Colonic mucosa (tissue), 4 donors: ENCODE measurements around the gene IGSF9. TPM values are rescaled to one million over a fixed set of nuclear protein-coding genes. Genes with fewer than 3 reads are reported as not detected.

Source experiments
- DNase-seq: peaks from one replicate; pipeline ENCODE4 v3.0.0-alpha.2; 2020
- H3K27ac ChIP-seq: fragments of 200-600 bp; one replicate; pipeline ENCODE4 v1.8.0; 2021
- H3K27me3 ChIP-seq: fragments of 200-600 bp; one replicate; pipeline ENCODE4 v1.8.0; 2021
- H3K36me3 ChIP-seq: fragments of 200-600 bp; one replicate; pipeline ENCODE4 v1.8.0; 2021
- H3K4me1 ChIP-seq: fragments of 200-600 bp; one replicate; pipeline ENCODE4 v1.8.0; 2021; ENCODE audit warnings: mild to moderate bottlenecking
- H3K4me3 ChIP-seq: fragments of 200-600 bp; one replicate; pipeline ENCODE4 v1.8.0; 2021
- H3K9ac ChIP-seq, 2 donors: one replicate each; pipeline ENCODE4 v1.7.0; 2013; ENCODE audit warnings: control low read depth in 2 of 2, low read depth in 2 of 2, low read length in 2 of 2
- H3K9me3 ChIP-seq: fragments of 200-600 bp; one replicate; pipeline ENCODE4 v1.8.0; 2021
- CTCF ChIP-seq: fragments of 200-600 bp; IDR thresholded peaks from one replicate; pipeline ENCODE4 v1.8.0; 2022; ENCODE audit warnings: antibody characterized with exemption, mild to moderate bottlenecking
- intact Hi-C: fragments of 100-400 bp; cut with DNase I; formaldehyde crosslinking; loops from one replicate; pipeline ENCODE4 v1.14.1; 2022
- total RNA-seq, 2 donors: library from RNA; stranded (reverse); fragmentation: NEBNext Ultra II Directional in 1 of 2; extraction: Animal tissue kit (Norgen Biotek cat#: 25700) in 1 of 2; gene quantifications; one replicate each; pipeline ENCODE4 v1.2.1, GENCODE V29; 2021
- donor health status: healthy.
- donor health status: DM: no; HTN: no; CAD: no.
- donor health status: DM: no; HTN: no; CAD: no.

The IGSF9 gene
- total RNA-seq, 2 donors from 2014 or later, result 14.1 to 41.8 TPM

- Histone ChIP-seq H3K4me3 (no peak overlapping the region), H3K9ac (no peak overlapping the region), H3K27me3 (no peaks in the 10 kb centered on the region), H3K9me3 (no peaks in the 10 kb centered on the region), H3K27ac (no peak overlapping the region), H3K36me3 (no peaks in the 10 kb centered on the region), H3K4me1 (peaks cover 1% of the 10 kb centered on the region)
- intact Hi-C loops, result no loop called here
- TF ChIP-seq CTCF, result no peak
- DNase-seq, result no peak
These were observed 6.1 kb upstream of the IGSF9 start for GRCh38 chr1:159951551-159951950.

GRCh38 chr1:159951016-159951415 lies 5.6 kb upstream of the IGSF9 start:
- Histone ChIP-seq H3K27me3 (no peaks in the 10 kb centered on the region), H3K9ac (no peak overlapping the region), H3K4me3 (no peak overlapping the region), H3K9me3 (no peaks in the 10 kb centered on the region), H3K36me3 (no peaks in the 10 kb centered on the region), H3K4me1 (peaks cover 6% of the 10 kb centered on the region), H3K27ac (no peak overlapping the region)
- DNase-seq, result no peak
- intact Hi-C loops, result no loop called here
- TF ChIP-seq CTCF, result no peak

GRCh38 chr1:159949981-159950381 lies 4.6 kb upstream of the IGSF9 start:
- no peak overlapping the region for H3K4me3 ChIP-seq
- intact Hi-C loops, result no loop called here
- H3K9me3 ChIP-seq, result no peaks in the 10 kb centered on the region
- H3K36me3 ChIP-seq, result no peaks in the 10 kb centered on the region
- H3K27me3 ChIP-seq, result no peaks in the 10 kb centered on the region
- DNase-seq, result no peak
- peaks cover 7% of the 10 kb centered on the region for H3K4me1 ChIP-seq
- H3K9ac ChIP-seq, result no peak overlapping the region
- H3K27ac ChIP-seq, result peak overlapping the region; percentile 63
- no peak for TF ChIP-seq CTCF

GRCh38 chr1:159949123-159949522 lies 3.7 kb upstream of the IGSF9 start:
- peak; percentile 70 for DNase-seq
- no peak for TF ChIP-seq CTCF
- Histone ChIP-seq H3K27ac (peak overlapping the region; percentile 63), H3K4me1 (peaks cover 7% of the 10 kb centered on the region), H3K4me3 (no peak overlapping the region), H3K36me3 (no peaks in the 10 kb centered on the region), H3K9me3 (no peaks in the 10 kb centered on the region), H3K27me3 (no peaks in the 10 kb centered on the region), H3K9ac (peak overlapping the region in 1 of 2 donors; percentile 19)
- intact Hi-C loops, result no loop called here

DNA sequence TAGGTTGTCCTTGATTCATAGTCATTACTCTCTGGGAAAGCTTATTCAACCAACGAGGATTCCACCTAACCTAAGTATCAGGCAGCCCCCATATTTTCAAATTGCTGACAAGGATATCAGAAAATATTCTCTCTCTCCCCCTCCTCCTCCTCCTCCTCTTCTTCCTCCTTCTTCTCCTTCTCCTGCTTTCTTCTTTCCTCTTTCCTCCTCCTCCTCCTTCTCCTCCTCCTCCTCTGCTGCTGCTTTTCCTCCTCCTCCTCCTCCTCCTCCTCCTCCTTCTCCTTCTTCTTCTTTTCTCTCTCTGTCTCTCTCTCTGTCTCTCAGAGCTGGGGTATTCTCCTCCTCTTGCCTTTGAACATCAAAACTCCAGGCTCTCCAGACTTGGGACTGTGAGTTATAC lies 2.5 kb upstream of the IGSF9 start:
- Histone ChIP-seq H3K9me3 (no peaks in the 10 kb centered on the region), H3K27ac (no peak overlapping the region), H3K9ac (no peak overlapping the region), H3K27me3 (no peaks in the 10 kb centered on the region), H3K36me3 (no peaks in the 10 kb centered on the region), H3K4me3 (no peak overlapping the region), H3K4me1 (peaks cover 7% of the 10 kb centered on the region)
- intact Hi-C loops, result no loop called here
- TF ChIP-seq CTCF, result no peak
- no peak for DNase-seq
